GM21825 (cell line): ENCODE data around the gene TMEM181.

Experiments used
- ATAC-seq: cut with Tn5 transposase; IDR thresholded peaks from one replicate; pipeline ENCODE4 v1.9.1; 2021; ENCODE audit warnings: mild to moderate bottlenecking, moderate library complexity; ENCODE audit not compliant: unreplicated experiment

The TMEM181 gene

GRCh38 chr6:158561938-158562337 lies 2.0 kb downstream of the TMEM181 start:
- no peak for ATAC-seq

GRCh38 chr6:158564243-158565121 lies 4.6 kb downstream of the TMEM181 start:
- no peak for ATAC-seq

- no peak for ATAC-seq
These were observed 5.2 kb downstream of the TMEM181 start for GRCh38 chr6:158565122-158565429.

DNA sequence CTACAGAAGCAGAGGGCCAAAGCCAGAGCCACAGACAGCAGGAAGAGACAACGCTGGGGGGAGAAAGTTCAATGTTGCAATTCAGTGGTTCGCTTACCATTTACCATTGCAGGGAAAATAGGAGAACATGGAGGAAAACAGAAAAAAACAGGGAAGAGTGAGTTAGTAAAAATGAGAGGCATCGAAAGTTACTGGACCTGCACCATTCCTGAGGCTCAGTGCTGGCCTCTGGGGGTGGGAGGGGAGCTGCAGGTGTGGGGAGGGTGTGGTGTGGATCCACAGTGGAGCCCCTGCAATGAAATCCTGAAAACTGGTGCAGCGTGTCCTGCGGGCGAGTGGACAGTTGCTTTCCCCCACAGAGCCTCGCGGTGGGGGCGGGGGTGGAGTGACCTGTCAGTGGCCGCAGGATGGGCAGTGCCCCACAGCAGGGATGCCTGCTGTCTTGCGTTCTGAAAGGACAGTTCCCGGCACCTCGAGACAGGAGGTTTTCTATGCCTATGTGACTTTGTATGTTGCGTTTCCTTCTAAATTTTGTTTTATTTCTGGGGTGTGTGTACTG lies 5.7 kb downstream of the TMEM181 start:
- ATAC-seq = no peak

DNA sequence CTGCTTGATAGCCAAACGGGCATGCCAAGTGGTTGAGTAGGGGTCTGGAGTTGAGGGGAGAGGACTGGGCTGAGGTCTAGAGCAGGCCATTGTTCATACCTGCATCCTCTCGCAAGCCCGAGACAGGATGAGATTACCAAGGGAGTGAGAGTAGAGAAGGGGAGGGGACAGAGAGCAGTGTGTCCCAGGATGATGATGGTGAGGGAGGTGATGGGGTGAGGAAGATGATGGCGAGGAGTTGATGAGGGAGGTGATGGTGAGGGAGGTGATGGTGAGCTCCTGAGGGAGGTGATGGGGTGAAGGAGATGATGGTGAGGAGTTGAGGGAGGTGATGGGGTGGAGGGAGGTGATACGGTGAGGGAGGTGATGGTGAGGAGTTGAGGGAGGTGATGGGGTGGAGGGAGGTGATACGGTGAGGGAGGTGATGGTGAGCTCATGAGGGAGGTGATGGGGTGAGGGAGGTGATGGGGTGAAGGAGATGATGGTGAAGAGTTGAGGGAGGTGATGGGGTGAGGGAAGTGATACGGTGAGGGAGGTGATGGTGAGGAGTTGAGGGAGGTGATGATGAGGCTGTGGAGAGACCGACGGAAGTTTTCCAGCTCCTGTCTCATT lies 6.4 kb downstream of the TMEM181 start:
- no peak for ATAC-seq

GRCh38 chr6:158567152-158567551 lies 7.3 kb downstream of the TMEM181 start:
- no peak for ATAC-seq

GRCh38 chr6:158567871-158568401 lies 8.0 kb downstream of the TMEM181 start:
- ATAC-seq = no peak

DNA sequence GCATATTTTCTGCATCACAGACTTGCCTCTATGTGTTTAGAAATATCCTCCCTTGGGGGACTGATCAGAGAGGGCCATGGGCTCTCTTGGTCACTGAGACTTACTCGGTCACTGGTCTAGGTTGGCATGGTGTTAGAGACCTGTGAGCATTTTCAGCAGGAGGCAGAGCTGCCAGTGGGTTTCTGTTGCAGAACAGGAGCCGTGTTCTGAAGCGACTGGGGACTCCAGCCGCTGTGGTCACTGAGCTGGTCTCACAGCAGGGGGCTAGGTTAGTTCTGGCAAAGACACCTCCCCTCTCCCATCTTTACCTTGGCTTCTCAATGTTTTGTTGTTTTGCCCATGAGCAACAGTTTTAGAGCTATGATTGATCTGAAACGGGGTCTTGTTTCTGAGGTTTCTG lies 8.7 kb downstream of the TMEM181 start:
- ATAC-seq = no peak

DNA sequence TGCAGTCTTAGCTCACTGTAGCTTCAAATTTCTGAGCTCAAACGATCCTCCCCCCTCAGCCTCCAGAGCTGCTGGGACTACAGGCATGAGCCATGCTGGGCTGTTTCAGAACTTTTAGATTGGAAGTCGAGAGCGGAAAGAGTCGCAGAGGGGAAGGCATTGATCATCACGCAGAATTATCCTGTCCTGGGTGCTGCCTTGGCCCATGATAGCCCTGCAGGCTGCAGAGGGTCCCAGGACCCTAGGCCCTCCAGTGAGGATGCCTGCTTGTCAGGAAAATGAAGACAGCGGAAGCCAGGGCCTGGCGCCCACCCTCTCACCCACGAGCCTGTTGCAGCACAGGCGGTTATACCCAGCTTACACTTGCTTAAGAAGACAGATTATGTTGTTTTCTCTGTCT lies 9.1 kb downstream of the TMEM181 start:
- ATAC-seq = no peak

GRCh38 chr6:158570681-158570962 lies 10.7 kb downstream of the TMEM181 start:
- no peak for ATAC-seq

- no peak for ATAC-seq
These were observed 12.1 kb downstream of the TMEM181 start for GRCh38 chr6:158571826-158572652.

DNA sequence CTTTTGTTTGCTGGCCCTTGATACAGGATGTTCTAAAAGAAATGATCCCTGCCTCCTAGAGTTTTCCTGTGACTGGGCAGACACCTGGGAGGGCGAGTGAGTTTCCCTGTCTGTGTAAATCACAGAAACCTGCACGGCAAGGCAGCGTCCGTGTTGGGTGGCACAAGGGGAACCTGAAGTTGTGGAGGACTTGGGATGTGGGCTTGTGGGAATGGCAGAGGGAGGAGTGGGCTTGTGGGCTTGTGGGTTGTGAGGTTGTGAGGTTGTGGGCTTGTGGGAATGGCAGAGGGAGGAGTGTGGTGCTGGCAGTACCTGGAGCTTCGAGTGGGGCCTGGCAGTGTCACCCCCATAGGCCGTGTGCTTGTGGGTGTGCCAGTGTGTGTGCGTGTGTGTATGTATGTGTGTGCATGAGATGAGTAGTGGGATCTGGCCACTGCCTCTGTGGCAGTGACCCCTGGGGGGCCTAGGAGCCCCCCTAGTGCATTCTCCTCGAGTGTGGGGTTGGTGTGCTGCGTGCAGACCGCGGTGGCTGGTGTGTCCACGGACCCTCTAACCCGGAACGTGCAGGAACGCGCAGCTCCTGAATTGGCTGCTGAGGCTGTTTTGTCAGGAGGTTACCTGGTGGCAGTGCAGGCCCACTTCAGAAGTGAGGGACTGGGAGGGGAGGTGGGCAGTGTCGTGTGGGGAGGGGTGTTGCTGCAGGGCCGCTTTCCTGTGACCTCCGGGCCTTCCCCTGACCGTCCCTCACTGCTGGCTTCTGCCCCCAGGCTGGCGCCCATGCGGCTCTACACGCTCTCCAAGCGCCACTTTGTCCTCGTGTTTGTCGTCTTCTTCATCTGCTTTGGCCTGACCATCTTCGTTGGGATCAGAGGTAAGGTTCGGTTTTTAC lies 13.0 kb downstream of the TMEM181 start:
- ATAC-seq = no peak

DNA sequence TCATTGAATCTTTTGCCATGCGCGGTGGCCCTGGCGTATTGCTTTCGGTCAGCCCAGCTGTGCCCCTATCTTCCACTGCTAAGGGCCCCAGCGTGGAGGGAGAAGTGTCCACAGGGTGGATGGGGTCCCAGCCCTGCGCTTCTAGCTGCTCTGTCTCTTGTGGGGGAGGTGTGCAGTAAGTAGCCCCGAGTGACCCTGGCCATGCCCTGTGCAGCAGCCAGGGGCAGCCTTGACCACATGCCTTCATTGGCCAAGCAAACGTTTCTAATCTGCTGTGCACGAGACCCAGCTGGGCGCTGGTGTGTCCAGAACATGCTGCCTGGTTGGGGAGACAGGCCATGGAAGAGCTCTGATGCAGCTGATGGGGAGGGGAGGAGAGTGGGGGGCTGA lies 13.6 kb downstream of the TMEM181 start:
- ATAC-seq = no peak

- no peak for ATAC-seq
These were observed 14.9 kb downstream of the TMEM181 start for GRCh38 chr6:158574800-158575199.

DNA sequence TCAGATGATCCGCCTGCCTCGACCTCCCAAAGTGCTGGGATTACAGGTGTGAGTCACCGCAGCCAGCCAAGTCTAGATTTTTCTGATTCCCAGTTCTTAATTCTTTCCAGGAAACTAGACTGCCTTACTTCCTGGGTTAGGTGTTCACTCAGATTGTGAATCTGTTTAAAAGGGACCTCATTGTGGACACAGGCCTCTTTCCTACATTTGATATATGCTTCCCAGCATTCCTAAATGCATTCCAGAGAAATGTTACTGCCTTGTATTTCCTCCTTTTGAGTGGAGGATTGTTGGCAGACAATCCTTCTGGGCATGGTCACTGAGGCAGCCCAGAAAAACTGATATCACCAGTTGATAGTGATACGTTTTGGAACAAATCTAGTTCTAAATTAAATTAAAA lies 15.7 kb downstream of the TMEM181 start:
- ATAC-seq = no peak

DNA sequence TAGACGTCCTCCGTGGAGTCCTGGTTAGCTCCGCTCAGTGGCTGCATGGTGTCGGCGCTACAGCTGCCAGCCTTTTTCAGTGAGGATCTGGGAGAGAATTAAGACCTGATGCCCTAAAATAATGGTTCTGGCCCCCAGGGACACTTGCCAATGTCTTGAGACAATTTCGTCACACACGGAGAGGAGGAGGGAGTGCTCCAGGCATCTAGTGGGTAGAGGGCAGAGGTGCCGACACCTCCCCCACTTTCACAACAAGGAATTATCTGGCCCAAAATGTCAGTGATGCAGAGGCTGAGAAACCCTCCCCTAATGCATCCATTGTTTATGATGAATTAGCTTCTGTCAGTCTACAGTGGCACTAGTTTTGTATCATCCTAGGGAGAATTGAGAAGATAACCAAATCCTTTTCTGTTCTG lies 24.4 kb downstream of the TMEM181 start:
- ATAC-seq = no peak

DNA sequence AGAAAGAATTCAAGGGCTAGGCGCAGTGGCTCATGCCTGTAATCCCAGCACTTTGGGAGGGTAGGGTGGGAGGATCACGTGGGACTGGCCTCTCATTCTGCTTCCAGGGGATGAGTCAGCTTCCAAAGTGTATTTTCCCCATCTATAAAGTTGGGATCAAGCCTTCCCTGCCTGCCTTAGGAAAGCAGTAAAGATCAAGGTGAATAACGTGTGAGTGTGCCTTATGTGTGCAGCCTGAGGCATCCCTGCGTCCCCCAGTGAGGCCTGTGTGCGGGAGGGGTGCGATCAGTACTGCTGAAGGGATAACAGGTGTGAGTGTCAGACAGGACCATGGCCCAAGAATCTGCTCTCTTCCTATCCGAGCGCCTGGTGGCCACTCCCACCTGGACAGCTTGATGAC lies 26.8 kb downstream of the TMEM181 start:
- ATAC-seq = no peak

DNA sequence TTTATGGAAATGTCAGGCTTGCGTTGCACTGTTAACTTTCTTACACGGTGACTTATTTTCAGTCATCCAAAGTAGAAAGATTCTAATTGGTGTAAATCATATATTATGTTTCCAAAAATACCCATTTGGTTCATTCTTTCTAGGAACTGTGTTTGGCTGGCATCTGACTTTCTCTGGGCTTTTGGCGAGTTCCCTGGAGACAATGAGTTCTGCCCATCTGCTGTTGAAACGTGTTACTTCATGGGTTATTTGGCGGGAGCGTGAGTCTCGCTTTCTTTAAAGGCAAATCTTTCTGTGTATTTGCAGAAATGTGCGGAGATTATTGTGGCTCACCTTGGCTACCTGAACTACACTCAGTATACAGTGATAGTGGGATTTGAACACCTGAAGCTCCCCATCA lies 29.5 kb downstream of the TMEM181 start:
- no peak for ATAC-seq

DNA sequence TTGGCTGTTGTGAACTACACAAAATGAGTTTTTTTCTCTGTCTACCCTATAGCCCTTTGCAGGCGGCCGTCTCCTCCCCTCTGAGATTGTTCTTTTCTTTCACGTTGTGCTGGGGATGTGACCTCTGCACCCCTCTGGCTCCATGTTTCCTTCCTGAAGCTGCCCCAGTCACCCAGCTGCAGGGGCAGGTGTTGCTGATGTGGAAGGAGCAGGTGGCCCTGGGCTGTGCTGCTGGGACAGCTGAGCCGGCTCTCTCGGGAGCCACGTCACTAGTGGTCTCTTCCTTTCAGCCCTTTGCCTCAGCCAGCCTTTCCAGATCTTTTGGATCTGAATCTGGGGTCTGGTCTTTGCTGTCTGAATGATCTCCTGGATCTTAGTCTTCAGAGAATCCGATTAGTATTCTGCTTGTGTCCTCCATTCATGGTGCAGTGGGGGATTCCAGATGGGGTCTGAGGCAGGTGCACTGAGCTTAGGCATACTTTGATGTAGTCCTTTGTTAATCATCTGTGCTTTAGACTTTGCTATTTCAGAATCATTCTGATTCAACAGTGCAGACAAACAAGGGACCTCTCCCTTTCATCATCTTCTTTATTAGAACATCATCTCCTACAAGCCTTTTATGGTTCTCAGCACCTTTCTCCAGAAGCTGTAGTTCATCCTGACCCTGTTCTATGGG lies 31.4 kb downstream of the TMEM181 start:
- ATAC-seq = no peak

- no peak for ATAC-seq
These were observed 31.9 kb downstream of the TMEM181 start for GRCh38 chr6:158591810-158592209.
